ENCODE data around the gene TRAM2.

Gene TRAM2

GRCh38 chr6:52603000-52603795, 26.3 kb upstream of the TRAM2 start:
- TF ChIP-seq CTCF (conservative IDR thresholded peaks at IDR 0.05): no peak
- no peak for TF ChIP-seq ZFX (IDR thresholded peaks at IDR 0.05)
- H3K27ac ChIP-seq: no peak overlapping the region

- H3K27ac ChIP-seq: no peak overlapping the region
These were observed 21.9 kb upstream of the TRAM2 start for GRCh38 chr6:52598824-52599190.

GRCh38 chr6:52598123-52598823, 21.4 kb upstream of the TRAM2 start:
- TF ChIP-seq CTCF (conservative IDR thresholded peaks at IDR 0.05) (peak; percentile 69), ZFX (IDR thresholded peaks at IDR 0.05) (no peak)
- H3K27ac ChIP-seq: no peak overlapping the region

More at GRCh38 chr6:52598824-52599190, 21.9 kb upstream of the TRAM2 start:
- TF ChIP-seq ZFX (IDR thresholded peaks at IDR 0.05): no peak
- no peak for TF ChIP-seq CTCF (conservative IDR thresholded peaks at IDR 0.05)

GRCh38 chr6:52597738-52598122, 20.9 kb upstream of the TRAM2 start:
- no peak overlapping the region for H3K27ac ChIP-seq
- no peak for TF ChIP-seq CTCF (conservative IDR thresholded peaks at IDR 0.05)
- TF ChIP-seq ZFX (IDR thresholded peaks at IDR 0.05): no peak

- no peak overlapping the region for H3K27ac ChIP-seq
- TF ChIP-seq CTCF (conservative IDR thresholded peaks at IDR 0.05) (no peak), ZFX (IDR thresholded peaks at IDR 0.05) (no peak)
These were observed 19.6 kb upstream of the TRAM2 start for GRCh38 chr6:52596371-52597028.

GRCh38 chr6:52595796-52596130, 18.9 kb upstream of the TRAM2 start:
- no peak for TF ChIP-seq ZFX (IDR thresholded peaks at IDR 0.05)
- no peak for TF ChIP-seq CTCF (conservative IDR thresholded peaks at IDR 0.05)
- no peak overlapping the region for H3K27ac ChIP-seq
